OCI-LY7 (cell line): Measurements from ENCODE around the gene PTPRE.

Experiments used
- EZH2phosphoT487 ChIP-seq: fragments of 200-600 bp; sonication (generic); IDR thresholded peaks from 2 replicates; pipeline ENCODE4 v1.6.1; 2018; ENCODE audit warnings: low read depth, borderline replicate concordance, mild to moderate bottlenecking, mixed run types, antibody characterized with exemption, low read length, moderate library complexity, mixed read lengths
- TF ChIP-seq, protein P1 (sequence below): fragments of 200-600 bp; sonication (generic); conservative IDR thresholded peaks from 2 replicates; pipeline ENCODE4 v1.5.1; 2014; ENCODE audit warnings: mild to moderate bottlenecking, antibody characterized with exemption, low read length, moderate library complexity, mixed read lengths

DNA sequence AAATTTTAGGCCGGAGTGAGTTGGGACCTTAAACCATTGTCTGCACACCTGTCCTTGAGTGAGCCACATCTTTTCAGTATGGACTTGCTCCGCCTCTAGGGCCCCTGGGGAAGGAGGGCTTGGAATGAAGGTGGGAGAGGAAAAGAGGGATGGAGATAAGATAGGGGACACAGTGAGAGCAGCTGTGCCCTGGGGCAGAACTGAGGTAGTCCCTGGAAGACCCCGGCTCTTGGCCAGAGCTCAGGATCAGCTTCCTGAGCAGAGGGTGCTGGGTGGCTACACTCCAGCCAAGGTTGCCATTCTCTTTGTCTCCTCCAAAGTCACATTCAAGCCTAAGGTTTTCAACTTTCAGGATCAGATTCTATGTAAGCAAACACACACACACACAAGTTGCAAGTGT is 137.3 kb downstream of the PTPRE start:
- no peak for TF ChIP-seq EZH2phosphoT487
- TF ChIP-seq, protein P1, sequence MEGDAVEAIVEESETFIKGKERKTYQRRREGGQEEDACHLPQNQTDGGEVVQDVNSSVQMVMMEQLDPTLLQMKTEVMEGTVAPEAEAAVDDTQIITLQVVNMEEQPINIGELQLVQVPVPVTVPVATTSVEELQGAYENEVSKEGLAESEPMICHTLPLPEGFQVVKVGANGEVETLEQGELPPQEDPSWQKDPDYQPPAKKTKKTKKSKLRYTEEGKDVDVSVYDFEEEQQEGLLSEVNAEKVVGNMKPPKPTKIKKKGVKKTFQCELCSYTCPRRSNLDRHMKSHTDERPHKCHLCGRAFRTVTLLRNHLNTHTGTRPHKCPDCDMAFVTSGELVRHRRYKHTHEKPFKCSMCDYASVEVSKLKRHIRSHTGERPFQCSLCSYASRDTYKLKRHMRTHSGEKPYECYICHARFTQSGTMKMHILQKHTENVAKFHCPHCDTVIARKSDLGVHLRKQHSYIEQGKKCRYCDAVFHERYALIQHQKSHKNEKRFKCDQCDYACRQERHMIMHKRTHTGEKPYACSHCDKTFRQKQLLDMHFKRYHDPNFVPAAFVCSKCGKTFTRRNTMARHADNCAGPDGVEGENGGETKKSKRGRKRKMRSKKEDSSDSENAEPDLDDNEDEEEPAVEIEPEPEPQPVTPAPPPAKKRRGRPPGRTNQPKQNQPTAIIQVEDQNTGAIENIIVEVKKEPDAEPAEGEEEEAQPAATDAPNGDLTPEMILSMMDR = no peak
